ENCODE data around the gene ZBTB7C. TPM values are rescaled to one million over a fixed set of nuclear protein-coding genes. Genes with fewer than 3 reads are reported as not detected.

Gene ZBTB7C
- total RNA-seq, 1 donor from 2014 or later, result 0.15 TPM

DNA sequence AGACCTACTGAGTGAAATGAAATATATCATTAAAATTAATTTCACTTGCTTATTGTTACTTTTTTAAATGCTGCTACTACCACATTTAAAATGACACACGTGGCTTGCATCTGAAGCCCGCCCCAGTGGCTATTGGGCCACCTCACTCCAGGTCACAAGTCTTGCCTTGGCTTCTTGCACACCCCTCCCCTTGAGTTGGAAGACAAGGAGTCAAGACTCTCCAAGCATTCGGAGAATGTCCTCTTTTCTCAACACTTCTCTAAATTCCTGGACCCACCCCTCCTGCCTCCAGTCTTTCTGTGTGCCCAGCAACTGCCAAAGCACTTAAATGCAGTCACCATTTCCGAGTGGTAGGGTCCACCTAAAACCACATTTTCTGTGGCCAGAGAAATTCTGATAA, 73.4 kb downstream of the ZBTB7C start:
- no peak overlapping the region for H2AFZ ChIP-seq (replicated peaks)
- Mint-ChIP-seq H3K9me3 (no peaks in the 10 kb centered on the region), H3K36me3 (no peaks in the 10 kb centered on the region), H3K27me3 (ENCODE audit: insufficient read depth, low read depth) (no peaks in the 10 kb centered on the region), H3K4me1 (peaks cover 19% of the 10 kb centered on the region), H3K27ac (no peak overlapping the region), H3K4me3 (no peak overlapping the region)
- no peaks in the 10 kb centered on the region for H3K36me3 ChIP-seq
- peaks cover 5% of the 10 kb centered on the region for H3K4me1 ChIP-seq
- no peak overlapping the region for H3K4me2 ChIP-seq
- H3K4me3 ChIP-seq, result no peak overlapping the region
- H3F3A ChIP-seq (ENCODE audit: low read depth), result no peaks in the 10 kb centered on the region
- H4K20me1 ChIP-seq (ENCODE audit: low read depth), result no peaks in the 10 kb centered on the region
- TF ChIP-seq EZH2phosphoT487 (IDR thresholded peaks at IDR 0.05) (no peak), EZH2 (IDR thresholded peaks at IDR 0.05) (no peak)
- TF ChIP-seq, protein P1, sequence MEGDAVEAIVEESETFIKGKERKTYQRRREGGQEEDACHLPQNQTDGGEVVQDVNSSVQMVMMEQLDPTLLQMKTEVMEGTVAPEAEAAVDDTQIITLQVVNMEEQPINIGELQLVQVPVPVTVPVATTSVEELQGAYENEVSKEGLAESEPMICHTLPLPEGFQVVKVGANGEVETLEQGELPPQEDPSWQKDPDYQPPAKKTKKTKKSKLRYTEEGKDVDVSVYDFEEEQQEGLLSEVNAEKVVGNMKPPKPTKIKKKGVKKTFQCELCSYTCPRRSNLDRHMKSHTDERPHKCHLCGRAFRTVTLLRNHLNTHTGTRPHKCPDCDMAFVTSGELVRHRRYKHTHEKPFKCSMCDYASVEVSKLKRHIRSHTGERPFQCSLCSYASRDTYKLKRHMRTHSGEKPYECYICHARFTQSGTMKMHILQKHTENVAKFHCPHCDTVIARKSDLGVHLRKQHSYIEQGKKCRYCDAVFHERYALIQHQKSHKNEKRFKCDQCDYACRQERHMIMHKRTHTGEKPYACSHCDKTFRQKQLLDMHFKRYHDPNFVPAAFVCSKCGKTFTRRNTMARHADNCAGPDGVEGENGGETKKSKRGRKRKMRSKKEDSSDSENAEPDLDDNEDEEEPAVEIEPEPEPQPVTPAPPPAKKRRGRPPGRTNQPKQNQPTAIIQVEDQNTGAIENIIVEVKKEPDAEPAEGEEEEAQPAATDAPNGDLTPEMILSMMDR (IDR thresholded peaks at IDR 0.05), result no peak
- no peaks in the 10 kb centered on the region for H3K79me2 ChIP-seq (ENCODE audit: low read depth)
- H3K9ac ChIP-seq, result no peak overlapping the region
- no peak overlapping the region for H3K27ac ChIP-seq
- DNase-seq (ENCODE audit: low spot score), result peak; percentile 19
- no peaks in the 10 kb centered on the region for H3K9me3 ChIP-seq (ENCODE audit: low read depth)
- H3K27me3 ChIP-seq, result no peaks in the 10 kb centered on the region

DNA sequence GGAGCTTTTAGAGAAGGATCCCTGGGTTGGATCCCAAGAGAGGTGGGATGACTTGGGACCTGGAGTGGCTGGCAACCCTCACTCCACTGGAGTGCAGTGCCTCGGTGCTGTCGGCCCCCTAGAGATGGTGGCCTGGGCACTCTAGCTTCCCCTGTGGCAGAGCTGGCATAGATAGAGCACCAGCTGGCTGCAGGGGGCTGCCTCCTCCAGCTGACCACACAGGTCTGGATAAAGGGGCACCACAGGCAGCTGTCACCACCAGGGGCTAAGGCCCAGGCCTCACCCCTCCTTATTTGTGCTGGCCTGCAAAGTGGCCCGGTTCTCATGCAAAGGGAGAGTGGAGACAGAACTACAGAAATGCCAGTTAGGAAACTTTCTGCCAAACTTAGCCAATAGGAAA, 74.3 kb downstream of the ZBTB7C start:
- Mint-ChIP-seq H3K4me1 (peaks cover 10% of the 10 kb centered on the region), H3K27me3 (ENCODE audit: insufficient read depth, low read depth) (no peaks in the 10 kb centered on the region), H3K9me3 (no peaks in the 10 kb centered on the region), H3K27ac (no peak overlapping the region), H3K4me3 (no peak overlapping the region), H3K36me3 (no peaks in the 10 kb centered on the region)
- no peak overlapping the region for H3K4me2 ChIP-seq
- H3K27ac ChIP-seq, result no peak overlapping the region
- no peaks in the 10 kb centered on the region for H3K36me3 ChIP-seq
- no peaks in the 10 kb centered on the region for H4K20me1 ChIP-seq (ENCODE audit: low read depth)
- no peaks in the 10 kb centered on the region for H3K9me3 ChIP-seq (ENCODE audit: low read depth)
- H3K4me3 ChIP-seq, result no peak overlapping the region
- no peaks in the 10 kb centered on the region for H3K79me2 ChIP-seq (ENCODE audit: low read depth)
- peaks cover 5% of the 10 kb centered on the region for H3K4me1 ChIP-seq
- DNase-seq (ENCODE audit: low spot score), result no peak
- TF ChIP-seq EZH2 (IDR thresholded peaks at IDR 0.05) (no peak), EZH2phosphoT487 (IDR thresholded peaks at IDR 0.05) (no peak)
- TF ChIP-seq, protein P1 (IDR thresholded peaks at IDR 0.05), result no peak
- H3K9ac ChIP-seq, result no peak overlapping the region
- H2AFZ ChIP-seq (replicated peaks), result no peak overlapping the region
- no peaks in the 10 kb centered on the region for H3K27me3 ChIP-seq
- no peaks in the 10 kb centered on the region for H3F3A ChIP-seq (ENCODE audit: low read depth)

DNA sequence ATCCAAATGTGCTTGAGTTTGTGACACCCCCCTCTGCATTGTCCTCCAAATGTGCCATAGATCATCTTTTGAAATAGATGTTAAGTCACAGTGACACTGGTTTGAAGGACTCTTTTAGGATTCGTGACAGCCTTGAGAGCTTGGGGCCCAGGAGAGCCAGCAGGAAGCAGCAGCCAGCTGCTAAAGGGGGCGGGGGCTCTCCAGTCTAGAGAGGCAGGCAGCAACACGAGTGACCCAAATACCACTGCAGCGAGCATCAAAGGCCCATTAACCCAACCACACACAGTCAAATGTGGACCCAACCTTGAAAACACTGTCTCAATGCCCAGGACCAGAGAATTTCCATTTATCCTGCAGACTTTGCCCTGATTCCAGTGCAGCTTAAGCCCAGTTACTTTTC, 75.6 kb downstream of the ZBTB7C start:
- Histone ChIP-seq H3K9ac (no peak overlapping the region), H3K36me3 (no peaks in the 10 kb centered on the region), H3K9me3 (ENCODE audit: low read depth) (no peaks in the 10 kb centered on the region), H2AFZ (replicated peaks) (peak overlapping the region; percentile 28), H3K79me2 (ENCODE audit: low read depth) (no peaks in the 10 kb centered on the region), H4K20me1 (ENCODE audit: low read depth) (no peaks in the 10 kb centered on the region), H3K4me3 (no peak overlapping the region), H3K27ac (no peak overlapping the region), H3K27me3 (no peaks in the 10 kb centered on the region), H3K4me2 (no peak overlapping the region), H3F3A (ENCODE audit: low read depth) (no peaks in the 10 kb centered on the region), H3K4me1 (peaks cover 5% of the 10 kb centered on the region)
- DNase-seq (ENCODE audit: low spot score), result peak; percentile 36
- Mint-ChIP-seq H3K4me1 (peaks cover 10% of the 10 kb centered on the region), H3K27ac (no peak overlapping the region), H3K4me3 (no peak overlapping the region), H3K9me3 (no peaks in the 10 kb centered on the region), H3K27me3 (ENCODE audit: insufficient read depth, low read depth) (no peaks in the 10 kb centered on the region), H3K36me3 (no peaks in the 10 kb centered on the region)
- TF ChIP-seq EZH2 (IDR thresholded peaks at IDR 0.05) (no peak), EZH2phosphoT487 (IDR thresholded peaks at IDR 0.05) (no peak)
- TF ChIP-seq, protein P1 (IDR thresholded peaks at IDR 0.05), result no peak
